H1 (cell line): Measurements from ENCODE around the gene CHD6. TPM values are rescaled to one million over a fixed set of nuclear protein-coding genes. Genes with fewer than 3 reads are reported as not detected.

Experiments used
- CTCF ChIA-PET: fragments of 300-600 bp; sonication (Branson Sonifier 250); formaldehyde crosslinking; loops from one replicate; lab custom pipeline; 2021; ENCODE audit not compliant: partially characterized antibody; lab: Charles Lee
- POLR2A ChIA-PET: fragments of 300-600 bp; sonication (Branson Sonifier 250); formaldehyde crosslinking; loops from one replicate; lab custom pipeline; 2021; ENCODE audit warnings: inconsistent platforms; ENCODE audit not compliant: partially characterized antibody; lab: Charles Lee
- DNase-seq, 2 experiments: peaks; one replicate each; pipeline versions ENCODE4 v3.0.0 to v3.0.0-alpha.2; 2010 to 2022; ENCODE audit warnings: low spot score in 2 of 2, low read depth in 1 of 2, mixed read lengths in 1 of 2
- FAIRE-seq: peaks from 2 replicates; lab custom pipeline; 2011; peaks lifted over from hg19 to GRCh38; lab: Jason Lieb, UNC
- H2AFZ ChIP-seq: 2 replicates; pipeline ENCODE4 v1.8.1; 2012; ENCODE audit warnings: low read length, inconsistent platforms
- H2AK5ac ChIP-seq: 2 replicates; pipeline ENCODE4 v1.6.1; 2013; ENCODE audit warnings: low read depth, low read length
- H2BK120ac ChIP-seq: replicated peaks from 2 replicates; pipeline ENCODE3; 2013; ENCODE audit warnings: low read depth, low read length, inconsistent platforms
- H2BK12ac ChIP-seq: 2 replicates; pipeline ENCODE4 v1.6.1; 2013; ENCODE audit warnings: low read depth, low read length
- H2BK15ac ChIP-seq: 2 replicates; pipeline ENCODE4 v1.6.1; 2013; ENCODE audit warnings: low read length
- H2BK20ac ChIP-seq: 2 replicates; pipeline ENCODE4 v1.6.1; 2013; ENCODE audit warnings: low read length
- H2BK5ac ChIP-seq: 2 replicates; pipeline ENCODE4 v1.6.1; 2013; ENCODE audit warnings: low read depth, low read length
- H3K14ac ChIP-seq: 2 replicates; pipeline ENCODE4 v1.6.1; 2013; ENCODE audit warnings: inconsistent platforms; ENCODE audit not compliant: insufficient read length
- H3K18ac ChIP-seq: 2 replicates; pipeline ENCODE4 v1.6.1; 2013; ENCODE audit warnings: low read length; ENCODE audit errors: extremely low read depth
- H3K23ac ChIP-seq: 2 replicates; pipeline ENCODE4 v1.6.1; 2013; ENCODE audit warnings: inconsistent platforms; ENCODE audit not compliant: insufficient read length
- H3K23me2 ChIP-seq: 2 replicates; pipeline ENCODE4 v1.6.1; 2013; ENCODE audit warnings: low read depth, low read length
- H3K27ac ChIP-seq: 2 replicates; pipeline ENCODE4 v1.6.1; 2011; ENCODE audit warnings: low read depth, low read length, inconsistent platforms
- H3K27me3 ChIP-seq, 4 experiments: replicated peaks in 1 of 4; 1 replicate in 1 of 4; 2 replicates in 3 of 4; pipeline versions ENCODE4 v1.6.1 to v1.8.1; 2011 to 2013; ENCODE audit warnings: low read length in 3 of 4, mild to moderate bottlenecking in 3 of 4, inconsistent platforms in 2 of 4, mixed read lengths in 2 of 4, moderate library complexity in 1 of 4; ENCODE audit not compliant: control insufficient read depth in 3 of 4, insufficient read depth in 3 of 4; ENCODE audit errors: extremely low read depth in 1 of 4
- H3K36me3 ChIP-seq, 4 experiments: 2 replicates each; pipeline versions ENCODE4 v1.6.1 to v1.8.1; 2011 to 2013; ENCODE audit warnings: mild to moderate bottlenecking in 4 of 4, low read length in 3 of 4, moderate library complexity in 2 of 4, control low read depth in 1 of 4, inconsistent platforms in 1 of 4; ENCODE audit not compliant: insufficient read depth in 4 of 4, control insufficient read depth in 2 of 4
- H3K4ac ChIP-seq: replicated peaks from 2 replicates; pipeline ENCODE3; 2013; ENCODE audit warnings: low read length, low read depth, mixed read lengths, inconsistent platforms; ENCODE audit not compliant: insufficient read length
- H3K4me1 ChIP-seq, 4 experiments: replicated peaks in 1 of 4; 1 replicate in 1 of 4; 2 replicates in 3 of 4; pipeline versions ENCODE4 v1.6.1 to v1.8.1; 2011 to 2013; ENCODE audit warnings: low read length in 3 of 4, inconsistent platforms in 2 of 4, mixed read lengths in 1 of 4; ENCODE audit not compliant: insufficient read depth in 4 of 4, control insufficient read depth in 3 of 4
- H3K4me2 ChIP-seq, 2 experiments: 2 replicates each; pipeline versions ENCODE4 v1.6.1 to v1.8.1; 2011 to 2013; ENCODE audit warnings: low read depth in 2 of 2, low read length in 2 of 2, control low read depth in 1 of 2, inconsistent platforms in 1 of 2, mild to moderate bottlenecking in 1 of 2; ENCODE audit not compliant: insufficient read depth in 1 of 2
- H3K4me3 ChIP-seq, 4 experiments: fragments of 200-600, 300-600 bp in 1 of 4; sonication (generic), shearing (Covaris generic), sonication (Bioruptor Twin) in 1 of 4; 2 replicates each; pipeline versions ENCODE4 v1.5.1 to v1.8.1; 2011 to 2016; ENCODE audit warnings: low read length in 4 of 4, low read depth in 3 of 4, control low read depth in 2 of 4, inconsistent platforms in 2 of 4, mild to moderate bottlenecking in 2 of 4, mixed read lengths in 1 of 4, moderate library complexity in 1 of 4; ENCODE audit not compliant: insufficient read depth in 2 of 4; ENCODE audit errors: extremely low read depth in 1 of 4
- H3K56ac ChIP-seq: replicated peaks from 2 replicates; pipeline ENCODE3; 2013; ENCODE audit warnings: low read depth, mild to moderate bottlenecking, mixed read lengths, low read length, inconsistent platforms; ENCODE audit not compliant: insufficient read length
- H3K79me1 ChIP-seq: 2 replicates; pipeline ENCODE4 v1.6.1; 2013; ENCODE audit warnings: low read depth, low read length, control low read depth
- H3K79me2 ChIP-seq, 2 experiments: 2 replicates each; pipeline versions ENCODE4 v1.6.1 to v1.8.1; 2012 to 2013; ENCODE audit warnings: low read length in 2 of 2, mild to moderate bottlenecking in 2 of 2, inconsistent platforms in 1 of 2; ENCODE audit not compliant: insufficient read depth in 2 of 2, control insufficient read depth in 1 of 2
- H3K9ac ChIP-seq, 4 experiments: replicated peaks in 1 of 4; 1 replicate in 1 of 4; 2 replicates in 3 of 4; pipeline versions ENCODE4 v1.6.1 to v1.8.1; 2011 to 2013; ENCODE audit warnings: low read depth in 3 of 4, low read length in 3 of 4, control low read depth in 2 of 4, mild to moderate bottlenecking in 2 of 4, moderate library complexity in 2 of 4, inconsistent platforms in 1 of 4; ENCODE audit errors: extremely low read depth in 1 of 4
- H3K9me3 ChIP-seq, 2 experiments: 2 replicates each; pipeline versions ENCODE4 v1.6.1 to v1.8.1; 2012 to 2013; ENCODE audit warnings: mild to moderate bottlenecking in 2 of 2, moderate library complexity in 2 of 2, control low read depth in 1 of 2, inconsistent platforms in 1 of 2, low read depth in 1 of 2, low read length in 1 of 2, mixed read lengths in 1 of 2; ENCODE audit not compliant: insufficient read depth in 2 of 2
- H4K20me1 ChIP-seq, 2 experiments: replicated peaks in 1 of 2; 2 replicates each; pipeline versions ENCODE3 to v1.8.1; 2011 to 2013; ENCODE audit warnings: inconsistent platforms in 2 of 2, low read length in 2 of 2, mild to moderate bottlenecking in 1 of 2; ENCODE audit not compliant: insufficient read depth in 2 of 2, control insufficient read depth in 1 of 2
- H4K5ac ChIP-seq: 2 replicates; pipeline ENCODE4 v1.6.1; 2013; ENCODE audit warnings: low read length, low read depth, mixed read lengths, inconsistent platforms; ENCODE audit not compliant: insufficient read length
- H4K8ac ChIP-seq: 2 replicates; pipeline ENCODE4 v1.8.0; 2013; ENCODE audit warnings: mild to moderate bottlenecking, moderate library complexity, low read length, inconsistent platforms; ENCODE audit not compliant: insufficient read depth; ENCODE audit errors: extremely low read depth
- H4K91ac ChIP-seq: replicated peaks from 2 replicates; pipeline ENCODE3; 2013; ENCODE audit warnings: low read length, mixed read lengths, inconsistent platforms; ENCODE audit not compliant: insufficient read length
- ATF3 ChIP-seq: IDR thresholded peaks from 2 replicates; pipeline ENCODE4 v1.6.1; 2011; ENCODE audit warnings: low read depth, mild to moderate bottlenecking, low read length; ENCODE audit not compliant: insufficient read depth
- BCL11A ChIP-seq, 2 experiments: IDR thresholded peaks; one replicate each; pipeline ENCODE4 v1.6.1; 2011; ENCODE audit warnings: low read depth in 2 of 2, low read length in 2 of 2, mild to moderate bottlenecking in 2 of 2
- CEBPB ChIP-seq: IDR thresholded peaks from 2 replicates; pipeline ENCODE4 v1.6.1; 2012; ENCODE audit warnings: low read depth, low read length
- EGR1 ChIP-seq: IDR thresholded peaks from 2 replicates; pipeline ENCODE4 v1.6.1; 2011; ENCODE audit warnings: low read depth, low read length, borderline replicate concordance
- KDM1A ChIP-seq: fragments of 200-600, 300-600 bp; sonication (generic); IDR thresholded peaks from 2 replicates; pipeline ENCODE4 v1.7.1; 2016; ENCODE audit warnings: mild to moderate bottlenecking, low read length, borderline replicate concordance
- TAF7 ChIP-seq: optimal IDR thresholded peaks from 2 replicates; pipeline ENCODE3; 2011; ENCODE audit warnings: low read depth, mild to moderate bottlenecking, inconsistent platforms, low read length, moderate library complexity, borderline replicate concordance
- YY1 ChIP-seq: IDR thresholded peaks from 2 replicates; pipeline ENCODE4 v1.6.1; 2011; ENCODE audit warnings: low read depth, mild to moderate bottlenecking, low read length
- WGBS, 2 experiments: shearing (Covaris generic) in 1 of 2; methylation state at CpG; one replicate each; pipeline versions ENCODE4 v1.1.6 to v1.1.7; 2013 to 2015; ENCODE audit warnings: low lambda C conversion rate in 2 of 2, mixed read lengths in 2 of 2, inconsistent platforms in 1 of 2, low coverage in 1 of 2, missing lambda C conversion rate in 1 of 2; ENCODE audit not compliant: insufficient replicate concordance in 2 of 2, insufficient coverage in 1 of 2, insufficient read length in 1 of 2; ENCODE audit errors: extremely low coverage in 1 of 2, missing lambda C conversion rate in 1 of 2; 5-methylcytosine and 5-hydroxymethylcytosine counted together
- polyA plus RNA-seq, 7 experiments: library from polyadenylated mRNA; depleted of rRNA in 3 of 7; stranded (reverse) in 5 of 7; unstranded in 2 of 7; fragments of >200 nt in 5 of 7; fragments of 200-250 nt in 2 of 7; gene quantifications; 1 replicate in 5 of 7; 2 replicates in 1 of 7; 4 replicates in 1 of 7; pipeline versions ENCODE4 v1.2.1 to v1.2.3, GENCODE V29; 2011 to 2013; ENCODE audit warnings: missing spikeins in 2 of 7, mixed read lengths in 2 of 7
- total RNA-seq: library from RNA; stranded (reverse); fragmentation: NEBNext Ultra II Directional; extraction: Animal tissue kit (Norgen Biotek cat#: 25700); gene quantifications from 2 replicates; pipeline ENCODE4 v1.2.1, GENCODE V29; 2021

CHD6 gene
- total and polyA plus RNA-seq, 2 of the 8 experiments (the other 6 are each of a cell fraction or from before 2014, with no cell fraction given) = 11.1 to 62.9 TPM

- Histone ChIP-seq H3K23me2 (no peaks in the 10 kb centered on the region), H3K27me3 (no peaks in the 10 kb centered on the region), H3K14ac (no peak overlapping the region), H2BK12ac (no peak overlapping the region), H3K9ac (no peak overlapping the region), H2BK20ac (no peak overlapping the region), H3K79me2 (no peaks in the 10 kb centered on the region), H3K9me3 (no peaks in the 10 kb centered on the region), H4K91ac (no peak overlapping the region), H3K4ac (no peak overlapping the region), H4K5ac (no peak overlapping the region), H3K18ac (no peak overlapping the region), H3K79me1 (no peaks in the 10 kb centered on the region), H2BK5ac (no peak overlapping the region), H2BK120ac (no peak overlapping the region), H4K8ac (no peak overlapping the region), H3K4me1 (no peaks in the 10 kb centered on the region), H2AK5ac (no peak overlapping the region), H2AFZ (no peak overlapping the region), H3K56ac (no peak overlapping the region), H3K4me3 (no peak overlapping the region), H3K4me2 (no peak overlapping the region), H2BK15ac (no peak overlapping the region), H3K36me3 (peaks cover 25 to 86% (median 52%) of the 10 kb centered on the region in 4 experiments), H3K27ac (no peak overlapping the region), H3K23ac (no peak overlapping the region), H4K20me1 (peaks cover 1 to 8% of the 10 kb centered on the region in 2 experiments)
- ChIA-PET CTCF (interaction anchor here (1.2 to 1.7 kb wide), 4 partner anchors 8 to 64 kb away, joined by 3 to 4 read pairs (median 3); no protein-coding TSS in a partner anchor), POLR2A (no interaction called here)
- 89% methylated on average over 7 of the region's 7 CpGs; no CpG with 5 or more reads in 1 of the 2 experiments for WGBS, 2 experiments
- FAIRE-seq (no peak), DNase-seq (no peak)
- TF ChIP-seq CEBPB = no peak
- no peak for TF ChIP-seq KDM1A
- no peak for TF ChIP-seq TAF7
- no peak for TF ChIP-seq EGR1
- no peak for TF ChIP-seq ATF3
- TF ChIP-seq YY1 = no peak
- no peak for TF ChIP-seq BCL11A (IDR thresholded peaks at IDR 0.05; ENCODE audit: low read depth in 2 of 2, low read length in 2 of 2)
Measured at GRCh38 chr20:41406896-41407444, 211.2 kb downstream of the CHD6 start.
